IMR-90 (cell line): ENCODE data around the gene DHRS3.

Source experiments
- CEBPB ChIP-seq: IDR thresholded peaks from 2 replicates; pipeline ENCODE4 v1.6.1; 2012; ENCODE audit warnings: low read depth, low read length, improper control_type of control experiment
- MXI1 ChIP-seq: IDR thresholded peaks from 2 replicates; pipeline ENCODE4 v1.6.1; 2012; ENCODE audit warnings: low read depth, mild to moderate bottlenecking, low read length, moderate library complexity, borderline replicate concordance
- NFE2L2 ChIP-seq: fragments of 150-350 bp; IDR thresholded peaks from 2 replicates; pipeline ENCODE4 v1.6.1; 2016; ENCODE audit warnings: low read depth, mild to moderate bottlenecking, low read length
- POLR2A ChIP-seq: IDR thresholded peaks from 2 replicates; pipeline ENCODE4 v1.6.1; 2012; ENCODE audit warnings: mild to moderate bottlenecking, low read depth, low read length
- RAD21 ChIP-seq: IDR thresholded peaks from 2 replicates; pipeline ENCODE4 v1.6.1; 2012; ENCODE audit warnings: low read length, improper control_type of control experiment
- TF ChIP-seq, protein P1 (sequence below): conservative IDR thresholded peaks from 2 replicates; pipeline ENCODE4 v1.5.1; 2012; ENCODE audit warnings: mild to moderate bottlenecking, low read depth, low read length, improper control_type of control experiment
- TF ChIP-seq, protein P2 (sequence below): fragments of 150-350 bp; IDR thresholded peaks from 2 replicates; pipeline ENCODE4 v1.6.1; 2016; ENCODE audit warnings: low read depth, mild to moderate bottlenecking, low read length, moderate library complexity, borderline replicate concordance
- TF ChIP-seq, protein P3 (sequence below): fragments of 150-350 bp; IDR thresholded peaks from 2 replicates; pipeline ENCODE4 v1.6.1; 2017; ENCODE audit warnings: mild to moderate bottlenecking, antibody characterized with exemption, low read length, low read depth

DNA sequence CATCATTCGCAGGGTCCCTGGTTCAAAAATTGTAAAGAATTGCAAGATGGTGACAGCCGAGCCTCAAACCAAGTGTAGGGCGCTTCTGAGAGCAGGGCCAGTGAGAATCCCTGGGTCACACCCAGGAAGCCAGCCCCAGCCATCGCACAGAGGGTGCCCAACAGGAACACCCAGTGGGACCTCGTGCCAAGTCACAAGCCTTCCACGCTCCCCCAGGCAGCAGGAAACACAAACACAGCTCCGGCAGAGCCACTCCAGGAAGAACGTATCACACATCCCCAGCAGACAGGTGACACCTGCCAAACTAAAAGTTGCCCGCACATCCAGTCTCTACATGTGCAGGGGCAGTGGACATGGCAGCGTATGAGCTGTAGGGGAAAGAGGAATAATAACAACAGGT lies 20.2 kb downstream of the DHRS3 start:
- no peak for TF ChIP-seq NFE2L2
- TF ChIP-seq, protein P1, sequence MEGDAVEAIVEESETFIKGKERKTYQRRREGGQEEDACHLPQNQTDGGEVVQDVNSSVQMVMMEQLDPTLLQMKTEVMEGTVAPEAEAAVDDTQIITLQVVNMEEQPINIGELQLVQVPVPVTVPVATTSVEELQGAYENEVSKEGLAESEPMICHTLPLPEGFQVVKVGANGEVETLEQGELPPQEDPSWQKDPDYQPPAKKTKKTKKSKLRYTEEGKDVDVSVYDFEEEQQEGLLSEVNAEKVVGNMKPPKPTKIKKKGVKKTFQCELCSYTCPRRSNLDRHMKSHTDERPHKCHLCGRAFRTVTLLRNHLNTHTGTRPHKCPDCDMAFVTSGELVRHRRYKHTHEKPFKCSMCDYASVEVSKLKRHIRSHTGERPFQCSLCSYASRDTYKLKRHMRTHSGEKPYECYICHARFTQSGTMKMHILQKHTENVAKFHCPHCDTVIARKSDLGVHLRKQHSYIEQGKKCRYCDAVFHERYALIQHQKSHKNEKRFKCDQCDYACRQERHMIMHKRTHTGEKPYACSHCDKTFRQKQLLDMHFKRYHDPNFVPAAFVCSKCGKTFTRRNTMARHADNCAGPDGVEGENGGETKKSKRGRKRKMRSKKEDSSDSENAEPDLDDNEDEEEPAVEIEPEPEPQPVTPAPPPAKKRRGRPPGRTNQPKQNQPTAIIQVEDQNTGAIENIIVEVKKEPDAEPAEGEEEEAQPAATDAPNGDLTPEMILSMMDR, result no peak
- TF ChIP-seq POLR2A, result no peak
- TF ChIP-seq, protein P2, sequence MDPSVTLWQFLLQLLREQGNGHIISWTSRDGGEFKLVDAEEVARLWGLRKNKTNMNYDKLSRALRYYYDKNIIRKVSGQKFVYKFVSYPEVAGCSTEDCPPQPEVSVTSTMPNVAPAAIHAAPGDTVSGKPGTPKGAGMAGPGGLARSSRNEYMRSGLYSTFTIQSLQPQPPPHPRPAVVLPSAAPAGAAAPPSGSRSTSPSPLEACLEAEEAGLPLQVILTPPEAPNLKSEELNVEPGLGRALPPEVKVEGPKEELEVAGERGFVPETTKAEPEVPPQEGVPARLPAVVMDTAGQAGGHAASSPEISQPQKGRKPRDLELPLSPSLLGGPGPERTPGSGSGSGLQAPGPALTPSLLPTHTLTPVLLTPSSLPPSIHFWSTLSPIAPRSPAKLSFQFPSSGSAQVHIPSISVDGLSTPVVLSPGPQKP, result no peak
- TF ChIP-seq, protein P3, sequence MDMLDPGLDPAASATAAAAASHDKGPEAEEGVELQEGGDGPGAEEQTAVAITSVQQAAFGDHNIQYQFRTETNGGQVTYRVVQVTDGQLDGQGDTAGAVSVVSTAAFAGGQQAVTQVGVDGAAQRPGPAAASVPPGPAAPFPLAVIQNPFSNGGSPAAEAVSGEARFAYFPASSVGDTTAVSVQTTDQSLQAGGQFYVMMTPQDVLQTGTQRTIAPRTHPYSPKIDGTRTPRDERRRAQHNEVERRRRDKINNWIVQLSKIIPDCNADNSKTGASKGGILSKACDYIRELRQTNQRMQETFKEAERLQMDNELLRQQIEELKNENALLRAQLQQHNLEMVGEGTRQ, result no peak
- no peak for TF ChIP-seq CEBPB
- TF ChIP-seq MXI1, result no peak
- no peak for TF ChIP-seq RAD21
